ENCODE results near the gene D2HGDH.

The D2HGDH gene

DNA sequence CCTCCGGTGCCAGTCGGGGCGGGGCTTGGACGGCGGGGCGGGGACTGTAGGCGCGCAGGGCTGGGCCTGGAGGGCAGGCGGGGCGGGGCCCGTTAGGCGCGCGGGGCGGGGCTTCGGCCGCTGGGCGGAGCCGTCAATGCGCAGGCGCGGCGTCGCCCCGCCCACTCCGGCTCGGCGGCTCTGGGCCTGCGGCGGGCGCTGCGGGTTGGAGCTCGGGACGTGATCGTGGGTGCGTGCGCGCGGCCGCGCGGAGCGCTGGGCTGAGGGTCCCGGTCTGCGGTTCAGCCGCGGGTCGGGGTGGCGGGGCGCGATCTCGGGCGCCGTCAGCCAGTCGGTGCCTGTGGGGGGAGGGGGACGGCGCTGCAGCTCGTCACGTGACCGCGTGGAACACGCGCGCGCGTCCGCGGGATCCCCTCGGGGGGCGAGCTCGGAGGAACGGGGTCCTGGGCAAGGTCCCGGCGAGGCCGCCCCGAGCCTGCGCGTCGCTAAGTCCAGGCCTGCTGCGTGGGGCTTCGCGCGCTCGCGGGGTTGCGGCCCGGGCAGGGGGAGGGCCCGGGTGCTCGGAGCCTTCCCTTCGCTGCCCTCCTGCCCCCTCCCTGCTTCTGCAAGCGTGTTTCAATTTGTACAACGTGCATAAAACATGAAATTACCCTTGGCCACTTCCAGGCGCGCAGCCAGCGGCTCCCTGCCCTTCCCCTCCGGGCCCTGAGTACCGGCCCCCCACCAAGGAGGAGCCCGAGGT is at the start of gene D2HGDH:
TSS of gene D2HGDH (plus strand) at position 164 of the 742 bp plus-strand sequence. CDS start 595 bp downstream, outside the sequence.
- DNase-seq (ENCODE audit: low spot score): peak; percentile 96

GRCh38 chr2:241686324-241686649 is 48.1 kb upstream of the D2HGDH start:
- DNase-seq (ENCODE audit: low spot score): no peak

DNA sequence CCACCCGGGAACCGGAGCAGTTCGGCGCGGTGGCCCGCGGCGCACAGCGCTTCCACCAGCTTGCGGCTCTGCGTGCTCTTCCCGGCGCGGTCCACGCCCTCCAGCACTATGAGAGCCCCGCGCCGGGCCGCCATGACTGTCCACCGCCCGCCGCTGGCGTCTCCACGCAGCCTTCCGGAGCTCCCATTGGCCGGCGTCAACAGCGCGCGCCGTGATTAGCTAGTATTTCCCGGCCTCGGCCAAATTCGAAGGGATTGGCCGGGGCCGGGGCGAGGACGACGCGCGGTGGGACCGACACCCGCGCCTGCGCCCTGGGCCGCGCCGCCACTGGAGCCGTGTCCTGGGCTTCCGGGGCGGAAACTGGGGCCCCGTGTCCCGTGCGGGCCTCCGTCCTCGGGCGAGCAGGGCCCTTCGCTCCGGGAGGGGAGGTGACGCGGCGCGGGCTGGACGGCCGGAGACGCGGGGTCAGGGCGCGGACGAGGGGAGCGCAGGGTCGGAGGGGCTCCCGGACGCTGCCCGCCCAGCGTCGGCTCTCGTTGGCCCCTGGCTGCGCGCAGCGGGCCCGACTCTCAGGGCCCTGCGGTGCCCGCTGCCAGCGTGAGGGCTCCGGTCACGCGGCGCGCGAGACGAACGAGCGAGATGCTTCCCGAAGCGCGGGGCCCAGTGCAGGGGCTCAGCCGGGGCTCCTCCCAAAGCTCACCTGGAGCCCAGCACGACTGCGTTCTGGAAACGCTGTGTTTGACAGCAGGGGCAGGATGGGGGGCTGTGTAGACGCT is 47.6 kb upstream of the D2HGDH start, which contains the start of gene DTYMK:
TSS of gene DTYMK (minus strand) at position 166 of the 776 bp plus-strand sequence. CDS start at position 134, 32 bp downstream.
- peak; percentile 98 for DNase-seq (ENCODE audit: low spot score)

GRCh38 chr2:241689306-241689705 is 45.1 kb upstream of the D2HGDH start:
- no peak for DNase-seq (ENCODE audit: low spot score)

DNA sequence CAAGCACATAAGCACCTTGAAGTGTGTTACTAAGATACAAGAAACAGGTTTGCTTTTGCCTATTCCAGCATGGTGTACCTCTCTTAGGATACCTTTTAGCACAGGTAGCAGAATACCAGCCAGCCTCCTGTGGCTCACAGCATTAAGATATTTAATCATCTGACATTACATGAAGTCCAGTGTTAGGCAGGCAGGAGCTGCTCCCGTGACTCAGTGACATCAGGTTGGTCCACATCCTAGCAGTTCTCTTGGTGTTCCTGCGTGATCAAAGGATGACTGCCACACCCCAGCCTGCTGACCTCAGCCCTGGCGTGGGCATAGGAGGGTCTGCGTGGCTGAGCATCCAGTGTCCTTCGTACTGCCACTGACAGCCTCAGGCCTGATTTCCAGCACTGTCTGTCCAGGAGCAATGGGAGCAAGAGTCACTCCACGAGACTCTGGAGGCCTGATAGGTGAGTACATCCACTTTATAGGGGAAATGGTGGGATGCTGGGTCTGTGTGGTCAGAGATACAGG is 44.2 kb upstream of the D2HGDH start:
- no peak for DNase-seq (ENCODE audit: low spot score)

- no peak for DNase-seq (ENCODE audit: low spot score)
These were observed 42.0 kb upstream of the D2HGDH start for GRCh38 chr2:241692448-241692847.

GRCh38 chr2:241695651-241696050 is 38.8 kb upstream of the D2HGDH start:
- DNase-seq (ENCODE audit: low spot score): no peak

DNA sequence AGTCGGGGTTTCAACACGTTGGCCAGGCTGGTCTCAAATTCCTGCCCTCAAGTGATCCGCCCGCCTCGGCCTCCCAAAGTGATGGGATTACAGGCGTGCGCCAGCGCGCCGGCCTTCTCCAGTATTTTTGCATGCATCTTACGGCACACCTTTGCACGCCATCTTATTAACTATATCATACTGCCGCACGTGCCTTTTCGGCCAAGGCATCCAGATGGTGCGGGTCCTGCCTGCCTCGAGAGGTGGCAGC is 33.4 kb upstream of the D2HGDH start:
- no peak for DNase-seq (ENCODE audit: low spot score)

DNA sequence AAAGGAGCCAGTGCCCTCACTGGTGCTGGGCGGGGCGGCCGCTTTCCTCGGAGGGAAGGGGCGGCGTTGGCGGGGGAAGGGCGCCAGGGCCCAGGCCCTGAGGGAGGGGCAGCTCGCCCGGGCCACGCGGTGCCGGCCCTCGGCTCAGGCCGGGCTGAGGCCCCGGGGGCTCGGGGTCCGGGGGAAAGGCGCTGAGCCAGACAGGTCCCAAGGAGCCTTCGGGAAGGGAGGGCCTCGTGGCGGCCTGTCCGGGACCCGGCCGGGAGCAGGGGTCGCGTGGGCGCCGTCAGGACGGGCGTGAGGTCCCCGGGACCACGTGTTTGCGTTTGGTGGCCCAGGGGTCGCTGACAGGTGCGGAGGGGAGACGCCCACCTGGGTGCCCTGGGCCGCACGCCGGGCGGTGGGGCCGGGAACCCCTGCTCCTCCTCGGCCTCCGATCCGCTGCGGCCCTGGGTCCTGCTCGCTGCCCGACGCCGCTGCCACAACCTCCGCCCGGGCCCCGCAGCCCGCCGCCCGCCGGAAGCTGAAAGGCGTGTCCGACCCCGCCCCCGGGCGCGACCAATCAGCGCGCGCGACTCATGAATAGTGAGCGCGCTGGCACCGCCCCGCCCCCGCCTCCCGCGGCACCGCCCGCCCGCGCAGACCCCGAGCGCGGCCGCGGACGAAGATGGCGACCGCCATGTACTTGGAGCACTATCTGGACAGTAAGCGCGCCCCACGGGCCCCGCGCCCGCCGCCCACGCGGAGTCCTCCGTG is 32.9 kb upstream of the D2HGDH start, which contains the start of gene ING5:
TSS of gene ING5 (plus strand) at position 641 of the 756 bp plus-strand sequence. CDS start at position 668, 27 bp downstream.
- peak; percentile 91 for DNase-seq (ENCODE audit: low spot score)

- peak; percentile 93 for DNase-seq (ENCODE audit: low spot score)
These were observed 32.0 kb upstream of the D2HGDH start for GRCh38 chr2:241702155-241703031.

GRCh38 chr2:241703032-241703604 is 31.3 kb upstream of the D2HGDH start:
- DNase-seq (ENCODE audit: low spot score): no peak

- no peak for DNase-seq (ENCODE audit: low spot score)
These were observed 27.9 kb upstream of the D2HGDH start for GRCh38 chr2:241706537-241706936.

GRCh38 chr2:241708879-241709278 is 25.6 kb upstream of the D2HGDH start:
- no peak for DNase-seq (ENCODE audit: low spot score)

- DNase-seq (ENCODE audit: low spot score): no peak
These were observed 15.3 kb upstream of the D2HGDH start for GRCh38 chr2:241719093-241719492.

GRCh38 chr2:241720099-241720498 is 14.3 kb upstream of the D2HGDH start:
- no peak for DNase-seq (ENCODE audit: low spot score)

GRCh38 chr2:241720560-241720959 is 13.9 kb upstream of the D2HGDH start:
- DNase-seq (ENCODE audit: low spot score): no peak

GRCh38 chr2:241721852-241722251 is 12.6 kb upstream of the D2HGDH start:
- DNase-seq (ENCODE audit: low spot score): no peak

DNA sequence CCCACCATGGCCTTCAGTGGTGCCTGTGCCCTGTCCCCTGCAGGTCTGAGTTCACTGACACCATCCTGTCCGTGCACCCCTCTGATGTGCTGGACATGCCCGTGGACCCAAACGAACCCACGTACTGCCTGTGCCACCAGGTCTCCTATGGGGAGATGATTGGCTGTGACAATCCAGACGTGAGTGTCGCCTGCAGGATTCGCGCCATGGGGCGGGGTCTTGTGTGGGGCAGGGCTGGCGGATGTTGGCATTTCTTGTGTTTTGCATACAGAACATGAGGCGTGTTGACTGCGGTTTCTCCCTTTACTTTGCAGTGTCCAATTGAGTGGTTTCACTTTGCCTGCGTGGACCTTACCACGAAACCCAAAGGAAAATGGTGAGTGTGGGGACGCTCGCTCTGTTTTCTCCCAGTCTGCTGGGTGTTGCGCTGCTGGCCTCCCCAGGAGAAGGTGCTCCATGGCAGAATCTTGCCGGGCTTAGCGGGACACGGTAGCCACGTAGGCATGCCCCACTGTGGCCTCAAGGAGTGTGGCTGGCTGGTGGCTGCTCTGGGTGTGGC is 11.5 kb upstream of the D2HGDH start:
- no peak for DNase-seq (ENCODE audit: low spot score)

DNA sequence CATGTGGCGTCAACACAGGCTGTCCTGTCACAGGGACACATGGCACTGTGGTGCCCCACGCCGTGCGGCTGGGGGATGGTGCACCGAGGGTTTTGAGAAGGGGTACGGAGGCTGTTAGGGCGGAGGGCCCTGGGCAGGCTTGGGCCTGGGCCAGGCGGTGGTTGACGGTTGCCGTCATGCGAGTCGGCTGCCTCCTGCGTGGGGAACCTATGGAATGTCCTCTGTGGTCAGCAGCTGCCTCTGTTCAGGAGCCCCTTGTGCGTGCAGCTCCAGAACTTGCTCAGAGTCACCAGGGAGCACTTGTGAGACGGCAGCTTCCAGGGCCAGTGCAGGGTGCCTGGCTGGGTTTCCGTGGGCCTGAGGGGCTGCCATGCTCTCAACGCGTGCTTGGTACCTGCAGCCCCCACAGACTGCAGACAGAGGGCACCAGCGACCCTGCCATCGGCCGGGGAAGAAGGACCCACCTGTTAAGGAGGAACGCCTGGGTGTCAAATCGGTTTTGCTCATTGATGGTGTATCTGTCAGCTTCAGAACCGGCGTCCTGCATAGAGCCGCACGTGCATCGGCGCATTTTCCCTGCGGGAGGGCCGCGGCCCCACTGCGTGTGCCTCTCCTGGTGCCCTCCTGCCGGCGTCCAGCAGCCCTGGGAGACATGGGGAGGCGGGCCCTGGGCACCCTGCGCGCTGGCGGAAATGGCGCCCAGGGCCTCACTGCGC is 10.0 kb upstream of the D2HGDH start:
- no peak for DNase-seq (ENCODE audit: low spot score)
